ENCODE data around the gene SCRN2.

DNA sequence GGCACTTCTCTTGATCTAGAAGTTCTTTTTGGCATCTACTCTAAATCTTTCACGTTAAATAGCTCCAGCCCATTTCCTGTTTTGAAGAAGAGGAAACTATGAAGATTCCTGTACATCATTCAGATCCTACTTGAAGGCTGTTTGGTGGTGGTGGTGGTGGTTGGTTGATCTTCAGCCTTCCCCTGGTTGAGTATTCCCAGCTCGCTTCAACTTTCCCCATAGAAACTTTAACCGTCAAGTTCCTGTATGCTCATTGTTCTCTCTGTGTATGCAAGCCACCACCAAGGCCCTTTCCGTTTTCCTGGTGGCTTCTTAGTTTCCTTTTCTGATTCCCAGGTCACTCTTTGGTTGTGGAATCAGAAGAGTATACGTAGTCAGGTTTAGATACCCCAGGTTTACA lies 6.3 kb downstream of the SCRN2 start:
- no peak for TF ChIP-seq POLR2A (IDR thresholded peaks at IDR 0.05; ENCODE audit: low read depth, low read length)
- TF ChIP-seq POLR2AphosphoS5 (IDR thresholded peaks at IDR 0.05; ENCODE audit: low read depth, low read length), result no peak
- TF ChIP-seq TAF1 (IDR thresholded peaks at IDR 0.05; ENCODE audit: borderline replicate concordance, low read depth, low read length), result no peak
